K562 (cell line): ENCODE measurements around the gene KAT2B. TPM values are rescaled to one million over a fixed set of nuclear protein-coding genes. Genes with fewer than 3 reads are reported as not detected.

Source experiments
- ATF1 ChIP-seq, 2 experiments: fragments of 450-650 bp in 1 of 2; IDR thresholded peaks; 2 replicates each; pipeline ENCODE4 v1.6.1; 2016; ENCODE audit warnings: missing compliant biosample characterization in 1 of 2, missing genetic modification characterization in 1 of 2
- BMI1 ChIP-seq: fragments of 150-350 bp; IDR thresholded peaks from 2 replicates; pipeline ENCODE4 v1.6.1; 2014; ENCODE audit warnings: low read length
- BRCA1 ChIP-seq, 2 experiments: fragments of 450-650 bp in 1 of 2; sonication (generic) in 1 of 2; formaldehyde crosslinking in 1 of 2; IDR thresholded peaks; 2 replicates each; pipeline versions ENCODE4 v1.5.0 to v1.6.1; 2017 to 2020; ENCODE audit warnings: mild to moderate bottlenecking in 1 of 2, missing genetic modification reagents in 1 of 2
- C11orf30 ChIP-seq: fragments of 450-650 bp; IDR thresholded peaks from 2 replicates; pipeline ENCODE4 v1.6.1; 2016; ENCODE audit warnings: low read depth, mild to moderate bottlenecking
- CBFA2T3 ChIP-seq: fragments of 450-650 bp; IDR thresholded peaks from 2 replicates; pipeline ENCODE4 v1.6.1; 2017
- CCNT2 ChIP-seq: IDR thresholded peaks from 2 replicates; pipeline ENCODE4 v1.6.1; 2011; ENCODE audit warnings: borderline replicate concordance, low read depth, mild to moderate bottlenecking, moderate library complexity, mixed read lengths, low read length; ENCODE audit not compliant: insufficient read length; ENCODE audit errors: extremely low read depth
- DIDO1 ChIP-seq: fragments of 450-650 bp; IDR thresholded peaks from 2 replicates; pipeline ENCODE4 v1.6.1; 2016; ENCODE audit warnings: low read depth, missing biosample characterization, missing genetic modification characterization
- ELF1 ChIP-seq: fragments of 200-800 bp; sonication (Bioruptor generic); IDR thresholded peaks from 2 replicates; pipeline ENCODE4 v1.6.1; 2016; ENCODE audit warnings: missing genetic modification characterization, missing compliant biosample characterization
- FOS ChIP-seq: IDR thresholded peaks from 3 replicates; pipeline ENCODE4 v1.6.1; 2011; ENCODE audit not compliant: insufficient read length; ENCODE audit errors: extremely low read depth
- FOXA3 ChIP-seq, 2 experiments: fragments of 450-650 bp in 1 of 2; sonication (generic) in 1 of 2; formaldehyde crosslinking; IDR thresholded peaks in 1 of 2; conservative IDR thresholded peaks in 1 of 2; 2 replicates each; pipeline versions ENCODE4 v1.4.0 to v1.8.0; 2020 to 2022; ENCODE audit warnings: mild to moderate bottlenecking in 2 of 2, missing genetic modification reagents in 1 of 2
- HCFC1 ChIP-seq: IDR thresholded peaks from 2 replicates; pipeline ENCODE4 v1.6.1; 2012; ENCODE audit warnings: low read depth, low read length, improper control_type of control experiment
- HSF4 ChIP-seq: fragments of 250-450 bp; sonication (Bioruptor Pico); IDR thresholded peaks from 2 replicates; pipeline ENCODE4 v2.1.2; 2022; ENCODE audit warnings: mild to moderate bottlenecking, moderate library complexity, borderline replicate concordance
- JUN ChIP-seq, 2 experiments: sonication (generic) in 1 of 2; formaldehyde crosslinking in 1 of 2; IDR thresholded peaks; 2 replicates each; pipeline versions ENCODE4 v1.6.1 to v1.8.0; 2012 to 2022; ENCODE audit warnings: borderline replicate concordance in 2 of 2, mild to moderate bottlenecking in 2 of 2, improper control_type of control experiment in 1 of 2, low read depth in 1 of 2, low read length in 1 of 2, missing genetic modification reagents in 1 of 2
- KDM2B ChIP-seq: fragments of 250-450 bp; sonication (Bioruptor Pico); IDR thresholded peaks from 2 replicates; pipeline ENCODE4 v1.8.0; 2021; ENCODE audit warnings: mild to moderate bottlenecking, moderate library complexity
- LARP7 ChIP-seq: fragments of 450-650 bp; IDR thresholded peaks from 2 replicates; pipeline ENCODE4 v1.6.1; 2016
- MCM3 ChIP-seq: fragments of 450-650 bp; IDR thresholded peaks from 2 replicates; pipeline ENCODE4 v1.6.1; 2016
- MYBL2 ChIP-seq, 2 experiments: fragments of 450-650 bp in 1 of 2; sonication (generic) in 1 of 2; formaldehyde crosslinking in 1 of 2; IDR thresholded peaks; 2 replicates each; pipeline versions ENCODE4 v1.6.1 to v1.8.1; 2017 to 2022; ENCODE audit warnings: borderline replicate concordance in 1 of 2, inconsistent platforms in 1 of 2, low read depth in 1 of 2, mild to moderate bottlenecking in 1 of 2, missing genetic modification reagents in 1 of 2, moderate library complexity in 1 of 2
- NFYB ChIP-seq: IDR thresholded peaks from 2 replicates; pipeline ENCODE4 v1.6.1; 2011; ENCODE audit warnings: mild to moderate bottlenecking, moderate library complexity; ENCODE audit not compliant: insufficient read length; ENCODE audit errors: extremely low read depth
- NR4A1 ChIP-seq, 2 experiments: fragments of 250-450 bp in 1 of 2; fragments of 450-650 bp in 1 of 2; sonication (Bioruptor Pico) in 1 of 2; IDR thresholded peaks; 2 replicates each; pipeline versions ENCODE4 v1.4.0 to v1.6.1; 2016 to 2020; ENCODE audit warnings: mild to moderate bottlenecking in 2 of 2, missing compliant biosample characterization in 1 of 2, missing genetic modification characterization in 1 of 2, moderate library complexity in 1 of 2
- PHF20 ChIP-seq: fragments of 450-650 bp; IDR thresholded peaks from 2 replicates; pipeline ENCODE4 v1.6.1; 2018; ENCODE audit not compliant: partially characterized antibody
- POLR2A ChIP-seq: fragments of 450-650 bp; conservative IDR thresholded peaks from 2 replicates; pipeline ENCODE4 v1.6.1; 2016
- RBM34 ChIP-seq: fragments of 200-400 bp; formaldehyde crosslinking; IDR thresholded peaks from 2 replicates; pipeline ENCODE4 v1.6.1; 2018; ENCODE audit warnings: low read length, borderline replicate concordance; ENCODE audit not compliant: insufficient read depth
- TEAD1 ChIP-seq, 2 experiments: fragments of 450-650 bp in 1 of 2; sonication (generic) in 1 of 2; formaldehyde crosslinking; IDR thresholded peaks; 2 replicates each; pipeline versions ENCODE4 v1.4.0 to v1.8.0; 2020 to 2022; ENCODE audit warnings: mild to moderate bottlenecking in 2 of 2, missing genetic modification reagents in 1 of 2
- ZNF197 ChIP-seq: fragments of 200-800 bp; sonication (Bioruptor generic); IDR thresholded peaks from 2 replicates; pipeline ENCODE4 v1.6.1; 2016; ENCODE audit warnings: low read depth, missing genetic modification characterization, missing compliant biosample characterization
- ZNF24 ChIP-seq: fragments of 450-650 bp; IDR thresholded peaks from 2 replicates; pipeline ENCODE4 v1.6.1; 2016
- ZNF75A ChIP-seq: fragments of 450-650 bp; formaldehyde crosslinking; IDR thresholded peaks from 2 replicates; pipeline ENCODE4 v1.4.0; 2020; ENCODE audit warnings: mild to moderate bottlenecking
- ZNF77 ChIP-seq: fragments of 250-450 bp; sonication (Bioruptor Pico); IDR thresholded peaks from 2 replicates; pipeline ENCODE4 v1.5.0; 2020
- ZNF780A ChIP-seq: fragments of 250-450 bp; sonication (Bioruptor Pico); IDR thresholded peaks from 2 replicates; pipeline ENCODE4 v1.5.0; 2021; ENCODE audit warnings: mild to moderate bottlenecking
- polyA plus RNA-seq, 8 experiments: library from polyadenylated mRNA; depleted of rRNA in 4 of 8; stranded (reverse) in 5 of 8; unstranded in 3 of 8; fragments of >200 nt; fragmentation: Nextera tagmentation in 2 of 8; fragmentation: Illumina TruSeq in 1 of 8; extraction: Ambion mirVana in 2 of 8; extraction: Trizol in 1 of 8; gene quantifications; 2 replicates each; pipeline versions ENCODE4 v1.2.1 to v1.2.3, GENCODE V29; 2011 to 2014; ENCODE audit warnings: inconsistent platforms in 1 of 8, missing spikeins in 1 of 8
- total RNA-seq, 7 experiments: library from RNA; depleted of rRNA in 6 of 7; stranded (reverse); fragments of >200 nt in 6 of 7; fragmentation: Illumina TruSeq in 2 of 7; extraction: Trizol in 2 of 7; gene quantifications; 2 replicates each; pipeline versions ENCODE4 v1.2.1 to v1.2.3, GENCODE V29; 2011 to 2021; ENCODE audit warnings: low replicate concordance in 1 of 7
- TF ChIP-seq, protein P1 (sequence below): sonication (generic); formaldehyde crosslinking; IDR thresholded peaks from 2 replicates; pipeline ENCODE4 v1.8.1; 2022; ENCODE audit warnings: missing genetic modification reagents

The KAT2B gene
- total and polyA plus RNA-seq, 9 of the 15 experiments (the other 6 are each of a cell fraction or from before 2014, with no cell fraction given): 3.3 to 14.9 (median 12.2) TPM

- TF ChIP-seq PHF20 (peak; percentile 80), HSF4 (no peak), BMI1 (no peak), NR4A1 (CRISPR knock-in tag; IDR thresholded peaks at IDR 0.05) (peak; percentile 86; the same call in 1 of the 2 replicates), NR4A1 (tag; IDR thresholded peaks at IDR 0.05) (peak; percentile 68; the same call in 1 of the 2 replicates), RBM34 (no peak), JUN (IDR thresholded peaks at IDR 0.05; ENCODE audit: borderline replicate concordance, low read depth, low read length) (peak; percentile 87; the same call in 1 of the 2 replicates), JUN (CRISPR knock-in tag; IDR thresholded peaks at IDR 0.05; ENCODE audit: borderline replicate concordance) (no peak), ZNF24 (no peak), CBFA2T3 (peak; percentile 48), DIDO1 (tag) (no peak), MCM3 (no peak), TEAD1 (CRISPR knock-in tag; IDR thresholded peaks at IDR 0.05) (peak; percentile 29 to 69; a peak in 1 of 4 replicates), FOS (peak; percentile 88), FOXA3 (CRISPR knock-in tag; conservative IDR thresholded peaks at IDR 0.05 in 1 of 2, IDR thresholded peaks at IDR 0.05 in 1 of 2) (peak in 1 of 2 experiments; percentile 70; a peak in 1 of 4 replicates), C11orf30 (peak; percentile 79), HCFC1 (peak; percentile 59), LARP7 (0 out of 2 replicates have a peak, but pooled peaks have one; percentile 39), POLR2A (peak; percentile 95), MYBL2 (IDR thresholded peaks at IDR 0.05; ENCODE audit: low read depth) (peak; percentile 97), MYBL2 (CRISPR knock-in tag; IDR thresholded peaks at IDR 0.05; ENCODE audit: borderline replicate concordance) (peak; percentile 92; the same call in 1 of the 2 replicates), KDM2B (CRISPR knock-in tag) (no peak), ELF1 (tag) (peak; percentile 87), ZNF75A (no peak), ZNF197 (CRISPR knock-in tag) (no peak), ZNF780A (CRISPR knock-in tag) (no peak), CCNT2 (peak; percentile 90), BRCA1 (IDR thresholded peaks at IDR 0.05) (no peak), BRCA1 (CRISPR knock-in tag; IDR thresholded peaks at IDR 0.05) (no peak), ZNF77 (CRISPR knock-in tag) (no peak), ATF1 (CRISPR knock-in tag; IDR thresholded peaks at IDR 0.05) (no peak), ATF1 (tag; IDR thresholded peaks at IDR 0.05) (peak; percentile 98), NFYB (peak; percentile 83)
- TF ChIP-seq, protein P1, sequence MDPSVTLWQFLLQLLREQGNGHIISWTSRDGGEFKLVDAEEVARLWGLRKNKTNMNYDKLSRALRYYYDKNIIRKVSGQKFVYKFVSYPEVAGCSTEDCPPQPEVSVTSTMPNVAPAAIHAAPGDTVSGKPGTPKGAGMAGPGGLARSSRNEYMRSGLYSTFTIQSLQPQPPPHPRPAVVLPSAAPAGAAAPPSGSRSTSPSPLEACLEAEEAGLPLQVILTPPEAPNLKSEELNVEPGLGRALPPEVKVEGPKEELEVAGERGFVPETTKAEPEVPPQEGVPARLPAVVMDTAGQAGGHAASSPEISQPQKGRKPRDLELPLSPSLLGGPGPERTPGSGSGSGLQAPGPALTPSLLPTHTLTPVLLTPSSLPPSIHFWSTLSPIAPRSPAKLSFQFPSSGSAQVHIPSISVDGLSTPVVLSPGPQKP: no peak
Observed at GRCh38 chr3:20185679-20186599, 145.7 kb downstream of the KAT2B start, which contains the start of gene SGO1 (continued).
